GM21529 (cell line): ENCODE results near the gene CCR9.

Experiments
- ATAC-seq: cut with Tn5 transposase; IDR thresholded peaks from one replicate; pipeline ENCODE4 v1.9.1; 2021; ENCODE audit not compliant: unreplicated experiment

CCR9 gene

DNA sequence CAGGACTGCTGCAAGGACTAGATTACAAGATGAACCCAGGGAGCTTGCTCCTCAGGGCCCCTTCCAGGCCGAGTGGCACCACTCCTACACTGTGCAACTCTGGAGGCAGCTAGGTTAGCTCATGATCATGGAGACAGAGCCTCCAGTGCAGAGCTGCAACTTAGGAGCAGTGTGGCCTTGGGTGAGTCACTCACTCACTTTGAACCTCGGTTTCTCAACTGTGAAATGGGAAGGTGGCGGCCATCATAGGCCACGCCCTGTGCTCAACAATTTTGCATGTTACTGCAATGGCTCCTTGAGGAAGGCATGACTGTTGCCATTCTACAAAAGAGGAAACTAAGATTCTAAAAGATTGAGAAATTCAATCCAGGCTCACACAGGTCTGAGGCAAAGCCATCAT is 45.8 kb downstream of the CCR9 start:
- ATAC-seq: no peak

DNA sequence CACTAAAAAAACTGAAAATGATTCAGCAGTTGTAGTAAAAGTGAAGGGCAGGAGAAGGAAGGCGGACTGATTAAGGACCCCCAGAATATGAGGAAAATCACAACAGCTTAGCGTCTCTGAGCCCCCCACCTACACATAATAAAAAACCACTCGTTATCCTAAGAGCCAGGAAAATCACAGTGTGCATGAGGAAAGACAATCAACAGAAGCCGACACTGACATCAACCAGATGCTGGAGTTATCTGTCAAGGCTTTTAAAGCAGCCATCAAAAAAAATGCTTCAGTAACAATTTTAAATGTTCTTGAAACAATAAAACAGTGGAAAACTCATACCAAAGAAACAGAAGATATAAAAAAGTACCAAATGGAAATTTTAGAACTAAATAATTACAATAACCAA is 47.2 kb downstream of the CCR9 start:
- no peak for ATAC-seq

DNA sequence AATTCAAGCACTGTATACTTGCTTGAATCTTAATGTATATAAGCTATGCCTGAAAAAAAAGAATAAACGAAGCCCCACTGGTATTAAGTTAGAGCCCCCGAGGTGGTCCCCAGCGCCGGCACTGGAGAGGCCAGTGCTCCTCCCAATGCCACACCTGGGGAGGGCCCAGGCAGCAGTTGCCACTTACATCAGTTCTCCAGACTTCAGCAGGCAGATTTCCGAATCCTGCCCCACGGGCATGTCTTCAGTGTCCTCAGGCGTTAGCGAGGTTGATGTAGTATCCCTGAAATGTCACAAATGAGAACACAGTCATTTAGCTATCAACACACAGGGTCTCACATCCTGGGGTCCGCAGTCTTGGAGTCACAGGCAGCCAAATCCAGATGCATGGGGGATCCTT is 49.9 kb downstream of the CCR9 start:
- ATAC-seq: no peak

GRCh38 chr3:45937206-45938042 is 51.1 kb downstream of the CCR9 start:
- no peak for ATAC-seq

DNA sequence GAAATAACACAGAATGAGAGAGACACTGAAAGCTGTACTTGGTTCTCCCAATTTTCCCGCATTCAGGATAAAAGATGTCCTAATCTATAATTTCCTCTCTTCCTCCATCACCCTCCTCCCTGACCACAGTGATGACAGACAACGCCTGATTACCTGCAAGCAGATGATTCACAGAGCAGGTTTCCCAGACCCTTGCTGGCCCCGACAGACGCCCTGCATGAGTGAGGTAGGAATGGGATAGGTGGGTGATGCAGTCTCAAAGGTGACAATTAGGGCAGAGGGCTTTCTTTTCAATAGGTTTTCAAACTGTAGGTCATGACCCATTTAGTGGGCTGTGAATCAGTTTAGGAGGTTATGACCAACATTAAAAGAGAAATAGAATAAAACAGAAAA is 51.7 kb downstream of the CCR9 start:
- no peak for ATAC-seq

- ATAC-seq: peak; percentile 67
These were observed 52.5 kb downstream of the CCR9 start for GRCh38 chr3:45938864-45939263.

DNA sequence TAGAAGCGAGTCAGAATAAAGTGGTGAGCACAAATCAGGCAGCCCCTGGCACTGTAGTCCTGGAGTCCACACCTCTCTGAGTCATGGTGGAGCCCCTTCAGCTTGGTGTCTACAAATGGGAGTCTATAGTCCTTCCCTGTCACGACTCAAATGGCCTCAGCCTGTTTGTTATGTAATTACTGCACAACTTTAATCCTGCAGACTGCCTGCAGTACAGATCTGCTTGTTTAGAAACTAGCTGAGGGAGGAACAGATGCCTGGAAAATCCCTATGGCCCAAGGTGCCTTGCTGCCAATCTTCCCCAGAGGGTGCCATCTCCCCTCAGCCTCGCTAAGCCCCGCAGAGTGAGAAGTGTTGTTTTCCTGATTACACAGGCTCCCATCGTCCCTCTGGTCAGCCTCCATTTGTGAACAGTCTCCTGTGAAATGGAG is 53.0 kb downstream of the CCR9 start:
- ATAC-seq: peak; percentile 7

DNA sequence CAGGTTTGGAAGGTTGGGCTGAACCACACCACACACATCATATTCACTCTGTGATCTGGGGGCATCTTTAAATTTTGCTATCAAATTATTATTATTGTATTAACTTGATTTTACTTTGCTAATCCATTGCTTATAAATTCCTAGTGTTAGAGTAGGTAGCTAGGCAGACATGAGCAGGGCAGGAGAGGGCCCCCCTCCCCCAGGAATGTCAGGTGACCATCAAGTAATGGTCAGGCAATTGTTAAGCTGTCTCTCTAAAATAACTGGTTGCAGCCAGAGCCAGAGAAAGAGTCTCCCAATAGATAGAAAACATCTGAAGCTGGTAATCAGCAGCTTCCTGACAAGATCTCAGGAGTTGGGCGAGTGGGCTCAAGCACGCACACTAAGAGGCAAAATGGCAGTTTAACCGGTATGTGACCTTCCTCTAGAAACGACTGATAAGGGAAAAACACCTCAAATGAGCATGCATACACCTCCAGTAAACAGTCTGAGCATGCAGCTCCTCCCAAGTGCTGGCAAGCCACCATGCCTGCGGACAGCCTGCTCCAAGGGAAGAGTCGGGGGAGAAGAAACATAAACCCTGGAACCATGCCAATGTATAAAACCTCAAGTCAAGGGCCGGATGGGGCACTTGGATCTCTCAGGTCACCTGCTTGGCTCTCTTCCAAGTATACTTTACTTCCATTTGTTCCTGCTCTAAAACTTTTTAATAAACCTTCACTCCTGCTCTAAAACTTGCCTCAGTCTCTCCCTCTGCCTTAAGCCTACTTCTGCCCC is 53.8 kb downstream of the CCR9 start:
- no peak for ATAC-seq

GRCh38 chr3:45940781-45941365 is 54.5 kb downstream of the CCR9 start:
- no peak for ATAC-seq

- no peak for ATAC-seq
These were observed 55.9 kb downstream of the CCR9 start for GRCh38 chr3:45942051-45942825.

DNA sequence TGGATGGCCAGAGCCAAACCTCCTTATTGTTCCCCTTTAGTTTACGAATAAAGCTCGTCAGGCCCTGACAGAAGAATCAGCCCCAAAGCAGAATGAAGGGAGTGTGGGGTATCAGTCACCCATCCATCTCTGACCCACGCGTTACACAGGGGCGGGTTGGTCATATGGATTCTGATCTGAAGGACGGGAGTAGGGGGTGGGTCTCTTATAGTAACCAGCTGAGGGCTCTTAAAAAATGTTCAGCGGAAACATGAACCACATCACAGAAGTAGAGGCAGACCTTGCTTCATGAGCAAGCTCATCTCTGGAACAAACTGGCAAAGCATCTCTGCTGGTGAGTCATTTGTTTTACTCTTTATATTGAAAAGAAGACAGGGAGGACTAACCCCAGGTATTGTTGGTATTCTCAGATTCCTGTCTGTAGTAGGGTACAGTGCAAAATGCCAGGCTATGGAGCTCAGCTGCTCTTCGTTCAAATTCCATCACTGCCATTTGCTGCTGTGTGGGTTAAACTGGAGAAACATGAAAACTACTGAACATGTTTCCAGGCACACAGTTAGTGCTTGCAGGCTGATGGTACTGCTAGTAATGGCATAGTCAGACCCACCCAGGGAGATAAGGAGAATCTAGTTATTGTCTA is 57.0 kb downstream of the CCR9 start, which contains the start of gene CXCR6:
TSS of gene CXCR6 (plus strand) at position 258 of the 640 bp plus-strand sequence. CDS start 3,018 bp downstream, outside the sequence.
- ATAC-seq: no peak

- no peak for ATAC-seq
These were observed 58.7 kb downstream of the CCR9 start for GRCh38 chr3:45944830-45945620.

- ATAC-seq: no peak
These were observed 60.0 kb downstream of the CCR9 start for GRCh38 chr3:45946307-45946706.

DNA sequence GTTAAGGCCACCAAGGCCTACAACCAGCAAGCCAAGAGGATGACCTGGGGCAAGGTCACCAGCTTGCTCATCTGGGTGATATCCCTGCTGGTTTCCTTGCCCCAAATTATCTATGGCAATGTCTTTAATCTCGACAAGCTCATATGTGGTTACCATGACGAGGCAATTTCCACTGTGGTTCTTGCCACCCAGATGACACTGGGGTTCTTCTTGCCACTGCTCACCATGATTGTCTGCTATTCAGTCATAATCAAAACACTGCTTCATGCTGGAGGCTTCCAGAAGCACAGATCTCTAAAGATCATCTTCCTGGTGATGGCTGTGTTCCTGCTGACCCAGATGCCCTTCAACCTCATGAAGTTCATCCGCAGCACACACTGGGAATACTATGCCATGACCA is 60.5 kb downstream of the CCR9 start:
- ATAC-seq: no peak

GRCh38 chr3:45947361-45947760 is 61.0 kb downstream of the CCR9 start:
- no peak for ATAC-seq

GRCh38 chr3:45948311-45948781 is 62.0 kb downstream of the CCR9 start:
- ATAC-seq: no peak

DNA sequence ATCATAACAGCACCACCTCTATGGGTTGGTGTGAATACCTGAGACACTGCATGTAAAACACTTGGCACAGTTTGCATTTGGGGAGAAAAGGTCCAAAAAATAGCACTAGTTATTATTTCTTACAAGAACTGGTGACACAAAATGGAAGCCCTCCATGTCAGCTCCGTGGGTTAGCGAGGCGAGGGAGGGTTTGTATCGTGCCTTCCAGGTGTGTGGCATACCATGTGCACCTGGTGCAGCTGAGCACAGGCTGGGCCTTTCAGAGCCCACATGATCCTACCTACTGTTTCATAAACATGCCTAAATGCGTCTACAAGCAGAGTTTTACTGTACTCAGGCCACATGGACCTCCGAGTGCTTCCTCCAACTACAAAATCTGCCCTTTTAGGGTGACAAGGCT is 62.5 kb downstream of the CCR9 start:
- no peak for ATAC-seq

DNA sequence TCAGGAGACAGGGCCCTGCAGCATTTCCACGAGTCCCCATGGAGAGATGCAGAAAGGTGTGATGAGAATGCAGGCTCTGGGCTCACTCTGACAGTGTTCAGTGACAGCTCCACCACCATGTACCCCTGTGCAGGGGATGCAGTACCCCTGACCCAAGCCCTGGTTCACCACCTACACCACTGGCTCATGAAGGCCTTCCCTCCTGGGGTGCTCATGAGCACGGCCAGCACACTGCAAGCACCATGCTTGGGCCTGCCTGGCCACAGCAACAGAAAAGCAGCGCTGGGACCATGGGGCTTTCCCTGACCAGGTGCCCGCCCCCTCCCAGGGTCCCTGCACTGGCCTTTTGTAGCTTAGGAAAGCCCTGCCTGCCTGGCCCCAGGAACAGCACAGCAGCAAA is 63.1 kb downstream of the CCR9 start:
- ATAC-seq: no peak

- ATAC-seq: no peak
These were observed 63.8 kb downstream of the CCR9 start for GRCh38 chr3:45950131-45950530.
